Endothelial cell of umbilical vein (primary cell): Measurements from ENCODE around the gene PLEKHB2. TPM values are rescaled to one million over a fixed set of nuclear protein-coding genes. Genes with fewer than 3 reads are reported as not detected.

Experiments
- BruUV-seq: library from RNA; stranded (reverse); fragments of 400-500 nt; replicated peaks from 2 replicates; lab custom pipeline; 2021; lab: Mats Ljungman, UMichigan
- CTCF ChIA-PET: fragments of 300-600, 350-600 bp; sonication (Branson Sonifier 250); formaldehyde crosslinking; loops from one replicate; lab custom pipeline; 2021; ENCODE audit warnings: antibody characterized with exemption, inconsistent platforms; lab: Charles Lee
- POLR2A ChIA-PET: fragments of 300-600, 350-600 bp; sonication (Branson Sonifier 250); formaldehyde crosslinking; loops from one replicate; lab custom pipeline; 2021; ENCODE audit warnings: antibody characterized with exemption, inconsistent platforms; lab: Charles Lee
- DNase-seq: peaks from one replicate; pipeline ENCODE4 v3.0.0-alpha.2; 2011; ENCODE audit warnings: low read depth, low spot score
- FAIRE-seq: peaks from 2 replicates; lab custom pipeline; 2011; peaks lifted over from hg19 to GRCh38; lab: Jason Lieb, UNC
- H2AFZ ChIP-seq: 2 replicates; pipeline ENCODE4 v1.6.0; 2012; ENCODE audit warnings: low read depth, low read length, control low read depth, inconsistent platforms
- H3K27ac ChIP-seq: 2 replicates; pipeline ENCODE4 v1.5.1; 2011; ENCODE audit warnings: low read depth, mild to moderate bottlenecking, control low read depth, low read length, moderate library complexity; ENCODE audit not compliant: insufficient read depth
- H3K27me3 ChIP-seq, 2 experiments: 2 replicates each; pipeline versions ENCODE4 v1.6.0 to v1.6.1; 2011; ENCODE audit warnings: low read length in 2 of 2, mixed read lengths in 1 of 2; ENCODE audit not compliant: control insufficient read depth in 2 of 2, insufficient read depth in 2 of 2
- H3K36me3 ChIP-seq, 2 experiments: 2 replicates in 1 of 2; 3 replicates in 1 of 2; pipeline ENCODE4 v1.5.1; 2011; ENCODE audit warnings: low read length in 2 of 2, mild to moderate bottlenecking in 1 of 2, moderate library complexity in 1 of 2; ENCODE audit not compliant: control insufficient read depth in 2 of 2, insufficient read depth in 2 of 2; ENCODE audit errors: extremely low read depth in 1 of 2
- H3K4me1 ChIP-seq: 3 replicates; pipeline ENCODE4 v1.5.1; 2011; ENCODE audit warnings: mild to moderate bottlenecking, low read length; ENCODE audit not compliant: control insufficient read depth, insufficient read depth; ENCODE audit errors: extremely low read depth
- H3K4me2 ChIP-seq: 2 replicates; pipeline ENCODE4 v1.6.1; 2011; ENCODE audit warnings: low read length, control low read depth, mixed read lengths; ENCODE audit not compliant: insufficient read depth
- H3K4me3 ChIP-seq, 3 experiments: fragments of 200-600 bp in 1 of 3; sonication (generic), shearing (Covaris generic) in 1 of 3; replicated peaks in 1 of 3; 2 replicates each; pipeline ENCODE4 v1.5.1; 2011 to 2016; ENCODE audit warnings: control low read depth in 3 of 3, low read length in 3 of 3, mild to moderate bottlenecking in 2 of 3, inconsistent platforms in 1 of 3, low read depth in 1 of 3, moderate library complexity in 1 of 3; ENCODE audit not compliant: insufficient read depth in 1 of 3
- H3K79me2 ChIP-seq: 2 replicates; pipeline ENCODE4 v1.6.0; 2012; ENCODE audit warnings: low read length, inconsistent platforms; ENCODE audit not compliant: control insufficient read depth, insufficient read depth
- H3K9ac ChIP-seq: replicated peaks from 2 replicates; pipeline ENCODE3; 2011; ENCODE audit warnings: low read length, control low read depth; ENCODE audit not compliant: insufficient read depth; ENCODE audit errors: extremely low read depth
- H3K9me1 ChIP-seq: replicated peaks from 3 replicates; pipeline ENCODE4 v1.6.0; 2011; ENCODE audit warnings: mild to moderate bottlenecking, low read length; ENCODE audit not compliant: control insufficient read depth, insufficient read depth; ENCODE audit errors: extremely low read depth
- H3K9me3 ChIP-seq: replicated peaks from 2 replicates; pipeline ENCODE4 v1.5.1; 2012; ENCODE audit warnings: low read length, inconsistent platforms; ENCODE audit not compliant: control insufficient read depth, insufficient read depth
- H4K20me1 ChIP-seq: replicated peaks from 2 replicates; pipeline ENCODE3; 2011; ENCODE audit warnings: mild to moderate bottlenecking, low read length; ENCODE audit not compliant: control insufficient read depth, insufficient read depth; ENCODE audit errors: extremely low read depth
- CTCF ChIP-seq, 2 donors: IDR thresholded peaks; 1 replicate in 1 of 2; 2 replicates in 1 of 2; pipeline ENCODE4 v1.5.1; 2011; ENCODE audit warnings: low read length in 2 of 2, mild to moderate bottlenecking in 2 of 2, moderate library complexity in 2 of 2, control low read depth in 1 of 2, inconsistent platforms in 1 of 2, low read depth in 1 of 2; ENCODE audit not compliant: insufficient read depth in 1 of 2; ENCODE audit errors: extremely low read depth in 1 of 2
- EZH2 ChIP-seq: IDR thresholded peaks from 2 replicates; pipeline ENCODE4 v1.6.1; 2012; ENCODE audit warnings: borderline replicate concordance, low read depth, mild to moderate bottlenecking, moderate library complexity, low read length, inconsistent platforms; ENCODE audit not compliant: severe bottlenecking
- FOS ChIP-seq: IDR thresholded peaks from 2 replicates; pipeline ENCODE4 v1.6.1; 2011; ENCODE audit warnings: mild to moderate bottlenecking, low read length, moderate library complexity, borderline replicate concordance; ENCODE audit not compliant: insufficient read depth
- GATA2 ChIP-seq: IDR thresholded peaks from 2 replicates; pipeline ENCODE4 v1.7.0; 2011; ENCODE audit warnings: low read depth, mild to moderate bottlenecking, moderate library complexity, mixed read lengths, low read length; ENCODE audit not compliant: insufficient read length, insufficient read depth
- JUN ChIP-seq: IDR thresholded peaks from 2 replicates; pipeline ENCODE4 v1.6.1; 2011; ENCODE audit warnings: borderline replicate concordance, low read depth; ENCODE audit not compliant: insufficient read length, insufficient read depth
- MAX ChIP-seq: IDR thresholded peaks from 2 replicates; pipeline ENCODE4 v1.6.1; 2011; ENCODE audit not compliant: insufficient read depth, insufficient read length
- MYC ChIP-seq: IDR thresholded peaks from one replicate; pipeline ENCODE4 v1.6.1; 2011; ENCODE audit warnings: mild to moderate bottlenecking, low read depth, low read length
- POLR2A ChIP-seq: IDR thresholded peaks from 2 replicates; pipeline ENCODE4 v1.6.1; 2012; ENCODE audit warnings: low read depth, mild to moderate bottlenecking, control low read depth, low read length
- POLR2AphosphoS5 ChIP-seq: IDR thresholded peaks from 2 replicates; pipeline ENCODE4 v1.6.1; 2012; ENCODE audit warnings: low read depth, mild to moderate bottlenecking, control low read depth, low read length, moderate library complexity; ENCODE audit not compliant: insufficient read depth
- dilution Hi-C: fragments of 300-500 bp; cut with MboI; formaldehyde crosslinking; loops from one replicate; pipeline ENCODE4 v1.15.0; 2019; ENCODE audit warnings: low sequenced_read_pairs; ENCODE audit not compliant: extremely low pct_ligation_motif_present
- intact Hi-C: fragments of 100-400 bp; cut with micrococcal nuclease; formaldehyde crosslinking; loops from one replicate; pipeline ENCODE4 v1.10.0; 2022
- polyA plus RNA-seq, 4 experiments: library from polyadenylated mRNA; depleted of rRNA in 3 of 4; stranded (reverse) in 3 of 4; unstranded in 1 of 4; fragments of >200 nt; gene quantifications; 2 replicates each; pipeline versions ENCODE4 v1.2.1 to v1.2.3, GENCODE V29; 2011 to 2012; ENCODE audit warnings: missing spikeins in 1 of 4
- total RNA-seq: library from RNA; stranded (reverse); gene quantifications from 2 replicates; pipeline ENCODE4 v1.2.3, GENCODE V29; 2021

Gene PLEKHB2
- total and polyA plus RNA-seq, 2 donors (not counting 3 experiments of a cell fraction or from before 2014, with no cell fraction given): 56.5 to 56.8 TPM

GRCh38 chr2:131105950-131106801 is 1.0 kb downstream of the PLEKHB2 start:
- Histone ChIP-seq H3K27ac (peak overlapping the region; percentile 86), H3K4me3 (peak overlapping the region; percentile 86 to 99 (median 98)), H3K9ac (peak overlapping the region; percentile 88), H3K79me2 (peaks cover 59% of the 10 kb centered on the region), H3K4me2 (peak overlapping the region; percentile 91), H3K36me3 (no peaks in the 10 kb centered on the region), H3K27me3 (no peaks in the 10 kb centered on the region), H3K4me1 (peaks cover 21% of the 10 kb centered on the region), H3K9me3 (no peaks in the 10 kb centered on the region), H3K9me1 (no peaks in the 10 kb centered on the region), H2AFZ (peak overlapping the region; percentile 62), H4K20me1 (peaks cover 3% of the 10 kb centered on the region)
- ChIA-PET CTCF (interaction anchor here (1.2 kb wide), 1 partner anchor 21 kb away, joined by 3 read pairs; no protein-coding TSS in a partner anchor), POLR2A (interaction anchor here (0.8 kb wide), 1 partner anchor 12 kb away, joined by 3 read pairs; no protein-coding TSS in a partner anchor)
- TF ChIP-seq JUN: no peak
- peak; percentile 22 for TF ChIP-seq GATA2
- intact Hi-C loops: loop anchor here (1.0 to 5.0 kb wide), 2 partner anchors 13 to 386 kb away; partner anchors contain the start of genes FAM168B and MZT2A
- dilution Hi-C loops: no loop called here
- TSS peak; percentile 64 for BruUV-seq
- FAIRE-seq: peak; percentile 82
- peak; percentile 57 for DNase-seq

- Histone ChIP-seq H3K27ac (no peak overlapping the region), H3K36me3 (peaks cover 0 to 3% of the 10 kb centered on the region in 2 experiments), H3K9me1 (no peaks in the 10 kb centered on the region), H3K9me3 (no peaks in the 10 kb centered on the region), H4K20me1 (peaks cover 7% of the 10 kb centered on the region), H3K4me1 (peaks cover 2% of the 10 kb centered on the region), H3K4me2 (no peak overlapping the region), H3K27me3 (no peaks in the 10 kb centered on the region), H2AFZ (no peak overlapping the region), H3K9ac (no peak overlapping the region), H3K79me2 (peaks cover 89% of the 10 kb centered on the region), H3K4me3 (no peak overlapping the region)
- POLR2A ChIA-PET: no interaction called here
- dilution Hi-C loops: no loop called here
- DNase-seq: peak; percentile 20
- intact Hi-C loops: no loop called here
- CTCF ChIA-PET: no interaction called here
- BruUV-seq: no TSS peak
- TF ChIP-seq EZH2: no peak
- TF ChIP-seq GATA2: no peak
- TF ChIP-seq POLR2A: no peak
- no peak for TF ChIP-seq MAX
- no peak for TF ChIP-seq MYC
- TF ChIP-seq POLR2AphosphoS5: no peak
- TF ChIP-seq JUN: no peak
- no peak for TF ChIP-seq FOS
- no peak for TF ChIP-seq CTCF (IDR thresholded peaks at IDR 0.05; ENCODE audit: extremely low read depth in 1 of 2, insufficient read depth in 1 of 2, low read depth in 1 of 2, low read length in 2 of 2)
- no peak for FAIRE-seq
These were observed 7.4 kb downstream of the PLEKHB2 start for GRCh38 chr2:131112529-131112928.
